Stomach smooth muscle (tissue), 2 donors: Measurements from ENCODE around the gene HPSE2.
"Not testable (repeated sequence)": the region's sequence is repeated elsewhere in the genome, so short reads cannot be mapped to it uniquely, and the experiment has no call there.

ENCODE experiments used
- H3K27ac ChIP-seq: one replicate; pipeline ENCODE4 v1.7.0; 2013; ENCODE audit warnings: mild to moderate bottlenecking, low read length, inconsistent platforms
- H3K27me3 ChIP-seq, 2 donors: one replicate each; pipeline ENCODE4 v1.7.0; 2013; ENCODE audit warnings: low read length in 2 of 2; ENCODE audit not compliant: insufficient read depth in 2 of 2, control insufficient read depth in 1 of 2
- H3K36me3 ChIP-seq, 2 donors: one replicate each; pipeline ENCODE4 v1.7.0; 2013; ENCODE audit warnings: low read length in 2 of 2; ENCODE audit not compliant: control insufficient read depth in 2 of 2, insufficient read depth in 2 of 2
- H3K4me1 ChIP-seq: one replicate; pipeline ENCODE4 v1.7.0; 2013; ENCODE audit warnings: low read length; ENCODE audit not compliant: control insufficient read depth, insufficient read depth
- H3K4me3 ChIP-seq, 2 donors: one replicate each; pipeline ENCODE4 v1.7.0; 2013; ENCODE audit warnings: low read length in 2 of 2
- H3K9ac ChIP-seq, 2 donors: one replicate each; pipeline ENCODE4 v1.7.0; 2013; ENCODE audit warnings: low read length in 2 of 2, mild to moderate bottlenecking in 1 of 2
- H3K9me3 ChIP-seq, 2 donors: one replicate each; pipeline ENCODE4 v1.7.0; 2013; ENCODE audit warnings: low read length in 2 of 2; ENCODE audit not compliant: control insufficient read depth in 2 of 2
- donor health status: healthy.
- donor health status: Pancreatic carcinoma.

Gene HPSE2

DNA sequence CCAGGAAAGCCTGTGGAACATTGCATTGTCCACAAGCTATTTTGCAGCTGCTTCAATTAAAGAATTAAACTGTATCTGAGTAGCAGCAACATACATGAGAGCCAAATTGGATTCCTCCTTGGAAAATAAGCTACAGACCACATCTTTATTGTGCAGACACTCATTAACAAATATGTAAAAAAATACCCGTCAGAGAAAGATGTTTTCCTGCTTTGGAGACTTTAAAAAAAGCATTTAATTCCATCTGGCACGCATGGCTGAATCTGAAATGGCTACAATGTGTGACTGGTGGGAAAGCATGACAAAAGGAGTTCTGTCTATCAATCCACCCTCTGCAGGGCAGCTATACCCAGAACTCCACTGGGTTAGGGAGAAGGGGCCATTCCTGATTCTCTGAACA is 715.8 kb downstream of the HPSE2 start:
- no peaks in the 10 kb centered on the region for H3K36me3 ChIP-seq

DNA sequence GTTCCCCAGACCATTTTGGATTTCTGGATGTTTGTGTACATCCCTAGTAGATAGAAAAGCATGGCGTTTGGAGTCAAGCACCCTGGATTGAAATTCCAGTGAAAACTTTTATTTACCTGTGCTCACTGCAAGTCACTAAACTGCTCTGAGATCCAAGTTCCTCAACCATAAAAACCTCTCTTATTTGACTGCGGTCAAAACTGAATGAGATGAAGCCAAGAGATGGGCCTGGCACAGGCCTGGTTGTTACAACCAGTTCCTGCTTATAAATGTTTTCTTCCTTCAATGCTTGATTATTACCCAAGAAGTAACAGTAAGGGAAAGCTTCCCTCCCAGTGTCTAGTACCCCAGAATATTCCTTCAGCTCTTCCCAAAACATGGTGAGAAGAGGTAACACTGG is 718.0 kb downstream of the HPSE2 start:
- H3K36me3 ChIP-seq: no peaks in the 10 kb centered on the region
- no peaks in the 10 kb centered on the region for H3K4me1 ChIP-seq
- H3K9me3 ChIP-seq: no peaks in the 10 kb centered on the region
- H3K4me3 ChIP-seq: no peak overlapping the region
- no peak overlapping the region for H3K27ac ChIP-seq
- no peak overlapping the region for H3K9ac ChIP-seq
- H3K27me3 ChIP-seq: no peaks in the 10 kb centered on the region

More for the DNA sequence above, 715.8 kb downstream of the HPSE2 start:
- Histone ChIP-seq H3K9me3 (no peaks in the 10 kb centered on the region), H3K27ac (no peak overlapping the region), H3K27me3 (no peaks in the 10 kb centered on the region), H3K4me1 (no peaks in the 10 kb centered on the region), H3K4me3 (no peak overlapping the region), H3K9ac (no peak overlapping the region)

DNA sequence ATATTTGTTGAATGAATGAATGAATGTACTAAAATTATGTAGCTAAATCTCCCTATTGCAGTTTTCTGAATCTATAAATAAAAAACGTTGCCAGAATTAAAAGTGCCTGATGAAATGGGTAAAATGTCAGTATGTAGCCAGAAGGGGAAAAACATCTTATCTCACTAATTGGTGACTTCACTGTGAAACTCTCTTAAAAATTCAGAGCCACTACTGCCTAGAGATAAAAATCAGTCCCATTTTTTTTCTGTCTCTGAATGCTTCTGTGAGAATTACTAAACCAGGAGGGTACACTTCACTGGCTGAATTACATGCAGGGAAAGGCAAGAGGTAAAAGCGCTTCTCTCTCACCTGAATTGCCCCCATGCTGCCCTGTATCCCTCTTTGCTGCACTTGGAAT is 719.3 kb downstream of the HPSE2 start:
- no peaks in the 10 kb centered on the region for H3K36me3 ChIP-seq
- H3K27me3 ChIP-seq: no peaks in the 10 kb centered on the region
- no peaks in the 10 kb centered on the region for H3K4me1 ChIP-seq
- no peak overlapping the region for H3K4me3 ChIP-seq
- H3K27ac ChIP-seq: no peak overlapping the region
- H3K9me3 ChIP-seq: no peaks in the 10 kb centered on the region
- no peak overlapping the region for H3K9ac ChIP-seq

- H3K36me3 ChIP-seq: no peaks in the 10 kb centered on the region
- H3K9me3 ChIP-seq: no peaks in the 10 kb centered on the region
These were observed 721.9 kb downstream of the HPSE2 start for GRCh38 chr10:98513704-98514103.

GRCh38 chr10:98511876-98512275 is 723.8 kb downstream of the HPSE2 start:
- H3K27ac ChIP-seq: no peak overlapping the region
- H3K27me3 ChIP-seq: no peaks in the 10 kb centered on the region
- no peak overlapping the region for H3K4me3 ChIP-seq
- no peaks in the 10 kb centered on the region for H3K36me3 ChIP-seq
- H3K9ac ChIP-seq: no peak overlapping the region
- no peaks in the 10 kb centered on the region for H3K4me1 ChIP-seq
- no peaks in the 10 kb centered on the region for H3K9me3 ChIP-seq

More at GRCh38 chr10:98513704-98514103, 721.9 kb downstream of the HPSE2 start:
- no peaks in the 10 kb centered on the region for H3K4me1 ChIP-seq
- H3K4me3 ChIP-seq: no peak overlapping the region
- no peaks in the 10 kb centered on the region for H3K27me3 ChIP-seq
- H3K27ac ChIP-seq: no peak overlapping the region
- H3K9ac ChIP-seq: no peak overlapping the region

DNA sequence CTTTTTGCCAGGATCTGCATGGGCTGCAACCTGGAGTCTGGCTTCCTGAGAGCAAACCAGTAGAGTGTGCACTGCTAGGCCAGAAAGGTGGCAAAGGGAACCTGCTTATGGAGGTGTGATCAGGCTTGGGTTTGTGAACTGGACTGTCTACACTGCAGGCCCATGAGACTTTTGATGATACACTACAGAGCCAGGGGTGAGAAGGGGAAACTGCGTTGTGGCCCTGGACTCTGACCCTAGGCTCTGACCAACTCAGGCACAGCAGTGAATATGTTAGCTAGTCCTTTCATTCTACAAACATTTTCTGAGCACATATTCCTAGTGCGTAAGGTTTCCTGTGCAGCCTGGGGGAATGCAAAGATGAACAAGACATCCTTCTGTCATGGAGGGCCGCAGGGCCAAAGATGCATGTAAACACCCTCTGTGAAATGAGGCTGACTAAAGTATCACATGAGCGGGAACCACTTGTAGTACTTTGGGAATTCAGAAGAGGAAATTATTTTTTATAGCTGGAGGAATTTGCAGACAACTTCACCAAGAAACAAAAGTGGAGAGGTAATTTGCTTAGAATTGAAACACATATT is 725.1 kb downstream of the HPSE2 start:
- no peaks in the 10 kb centered on the region for H3K9me3 ChIP-seq
- H3K4me3 ChIP-seq: no peak overlapping the region
- H3K36me3 ChIP-seq: no peaks in the 10 kb centered on the region
- no peak overlapping the region for H3K27ac ChIP-seq
- no peaks in the 10 kb centered on the region for H3K4me1 ChIP-seq
- H3K27me3 ChIP-seq: no peaks in the 10 kb centered on the region
- H3K9ac ChIP-seq: no peak overlapping the region

DNA sequence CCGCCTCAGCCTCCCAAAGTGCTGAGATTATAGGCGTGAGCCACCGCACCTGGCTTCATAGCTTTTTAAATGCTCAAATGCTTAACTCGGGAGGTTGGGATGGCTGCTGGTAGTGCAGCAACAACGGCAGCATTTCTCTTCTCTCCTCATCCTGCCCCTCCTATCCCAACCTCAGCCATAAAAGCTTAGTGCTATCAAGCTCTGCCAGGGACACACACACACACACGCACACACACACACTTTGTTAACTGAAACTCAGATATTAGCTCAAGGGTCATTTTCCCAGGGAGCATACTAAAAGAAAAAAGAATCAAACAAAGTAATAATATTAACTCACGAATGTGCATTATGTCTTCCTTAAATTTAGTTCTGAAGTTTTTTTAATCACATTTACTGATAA is 725.9 kb downstream of the HPSE2 start:
- Histone ChIP-seq H3K4me1 (no peaks in the 10 kb centered on the region), H3K27ac (no peak overlapping the region), H3K27me3 (no peaks in the 10 kb centered on the region), H3K9ac (no peak overlapping the region), H3K36me3 (no peaks in the 10 kb centered on the region), H3K9me3 (no peaks in the 10 kb centered on the region), H3K4me3 (no peak overlapping the region)

DNA sequence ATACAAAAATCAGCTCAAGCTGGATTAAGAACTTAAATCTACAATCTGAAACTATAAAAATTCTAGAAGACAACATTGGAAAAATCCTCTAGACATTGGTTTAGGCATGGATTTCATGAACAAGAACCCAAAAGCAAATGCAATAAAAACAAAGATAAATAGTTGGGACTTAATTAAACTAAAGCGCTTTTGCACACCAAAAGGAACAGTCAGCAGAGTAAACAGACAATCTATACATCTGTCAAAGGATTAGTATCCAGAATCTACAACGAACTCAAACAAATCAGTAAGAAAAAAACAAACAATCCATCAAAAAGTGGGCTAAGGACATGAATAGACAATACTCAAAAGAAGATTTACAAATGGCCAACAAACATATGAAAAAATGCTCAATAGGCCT is 733.1 kb downstream of the HPSE2 start:
- not testable (repeated sequence) for H3K4me1 ChIP-seq, H3K36me3 ChIP-seq

DNA sequence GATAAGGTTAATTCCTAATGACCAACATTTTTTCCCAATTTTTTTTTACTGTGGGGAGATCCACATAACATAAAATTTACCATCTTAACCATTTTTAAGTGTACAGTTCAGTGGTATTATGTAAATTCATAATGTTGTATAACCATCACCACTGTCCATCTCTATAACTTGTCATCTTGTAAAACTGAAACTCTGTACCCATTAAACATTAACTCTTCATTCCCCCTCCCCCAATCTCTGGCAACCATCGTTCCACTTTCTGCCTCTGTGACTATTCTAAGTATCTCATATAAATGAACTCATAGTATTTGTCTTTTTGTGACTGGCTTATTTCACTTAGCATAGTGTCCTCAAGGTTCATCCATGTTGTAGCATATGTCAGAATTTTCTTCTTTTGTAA is 742.9 kb downstream of the HPSE2 start:
- Histone ChIP-seq H3K4me3 (no peak overlapping the region), H3K36me3 (no peaks in the 10 kb centered on the region), H3K27ac (no peak overlapping the region), H3K27me3 (peaks cover 0 to under 1% of the 10 kb centered on the region in 2 donors), H3K9me3 (peaks cover 0 to 7% of the 10 kb centered on the region in 2 donors), H3K4me1 (no peaks in the 10 kb centered on the region), H3K9ac (no peak overlapping the region)

More for the DNA sequence above, 733.1 kb downstream of the HPSE2 start:
- H3K9ac ChIP-seq, H3K4me3 ChIP-seq, H3K27me3 ChIP-seq, H3K27ac ChIP-seq, H3K9me3 ChIP-seq: not testable (repeated sequence)

DNA sequence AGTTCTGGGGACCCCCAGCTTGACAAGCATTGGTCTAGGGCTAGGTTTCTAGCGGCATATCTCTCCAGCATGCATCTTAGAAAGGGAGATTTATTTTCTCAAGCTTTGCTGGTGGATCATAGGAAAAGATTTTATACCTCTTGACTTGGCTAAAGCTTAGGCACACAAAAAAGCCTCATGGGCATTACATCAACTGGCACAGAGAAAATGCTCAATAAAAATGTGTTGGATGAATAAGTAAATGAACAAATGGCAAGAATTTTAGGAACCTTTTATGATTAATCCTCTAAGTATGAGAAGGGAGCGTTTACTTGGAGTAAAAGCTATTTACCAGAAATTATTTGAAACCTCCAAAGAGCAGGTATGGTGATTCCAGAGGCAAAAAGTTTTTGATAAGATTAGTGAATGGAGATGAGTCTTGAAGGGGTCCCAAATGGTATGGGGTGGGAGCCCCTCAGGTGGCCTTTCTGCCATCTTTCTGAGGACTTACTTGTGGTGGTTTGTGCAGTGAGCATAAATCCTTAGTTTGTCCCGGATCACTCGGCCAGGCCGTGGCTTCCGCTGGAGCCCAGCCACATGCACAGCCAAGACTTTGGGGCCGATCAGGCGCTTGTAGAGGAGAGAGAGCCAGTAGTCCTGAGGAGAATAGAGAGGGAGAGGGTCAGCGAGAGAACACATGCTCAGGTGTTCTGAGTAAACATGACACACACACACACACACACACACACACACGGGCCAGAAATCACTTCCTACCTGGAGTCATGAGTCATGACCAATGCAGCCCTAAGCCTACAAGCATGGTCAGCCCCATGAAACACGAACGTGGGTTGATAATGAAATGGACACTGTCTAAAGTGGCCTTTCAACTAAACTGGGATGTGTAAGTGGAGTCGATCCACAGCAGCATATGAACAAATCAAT is 745.8 kb downstream of the HPSE2 start:
- H3K9me3 ChIP-seq: no peaks in the 10 kb centered on the region

More for the DNA sequence above, 745.8 kb downstream of the HPSE2 start:
- no peak overlapping the region for H3K4me3 ChIP-seq
- H3K4me1 ChIP-seq: no peaks in the 10 kb centered on the region
- H3K27me3 ChIP-seq: no peaks in the 10 kb centered on the region
- H3K36me3 ChIP-seq: no peaks in the 10 kb centered on the region
- no peak overlapping the region for H3K27ac ChIP-seq
- no peak overlapping the region for H3K9ac ChIP-seq
